H9 (cell line): ENCODE results near the gene TTC24. TPM values are rescaled to one million over a fixed set of nuclear protein-coding genes. Genes with fewer than 3 reads are reported as not detected.

ENCODE experiments used
- DNase-seq: peaks from one replicate; pipeline ENCODE4 v3.0.0-alpha.2; 2017
- H2AFZ ChIP-seq: one replicate; pipeline ENCODE4 v1.6.1; 2013; ENCODE audit warnings: mild to moderate bottlenecking, low read length, control low read depth, moderate library complexity
- H2AK5ac ChIP-seq: 2 replicates; pipeline ENCODE4 v1.6.1; 2013; ENCODE audit warnings: low read length, control low read depth, mixed read lengths; ENCODE audit not compliant: insufficient read length
- H2BK120ac ChIP-seq: one replicate; pipeline ENCODE4 v1.6.1; 2013; ENCODE audit warnings: low read depth, mild to moderate bottlenecking, low read length, control low read depth, inconsistent platforms; ENCODE audit not compliant: poor library complexity, severe bottlenecking
- H2BK12ac ChIP-seq: 2 replicates; pipeline ENCODE4 v1.6.1; 2013; ENCODE audit warnings: low read length, control low read depth, mixed read lengths, low read depth; ENCODE audit not compliant: insufficient read length
- H2BK15ac ChIP-seq: 2 replicates; pipeline ENCODE4 v1.6.1; 2013; ENCODE audit warnings: low read depth, low read length, control low read depth
- H2BK20ac ChIP-seq: one replicate; pipeline ENCODE4 v1.6.1; 2013; ENCODE audit warnings: low read depth, mild to moderate bottlenecking, low read length, control low read depth, inconsistent platforms; ENCODE audit not compliant: poor library complexity, severe bottlenecking
- H2BK5ac ChIP-seq: 2 replicates; pipeline ENCODE4 v1.6.1; 2013; ENCODE audit warnings: low read length, control low read depth, mixed read lengths; ENCODE audit not compliant: insufficient read length
- H3K14ac ChIP-seq: 2 replicates; pipeline ENCODE4 v1.6.1; 2013; ENCODE audit warnings: low read length, control low read depth; ENCODE audit not compliant: insufficient read depth
- H3K18ac ChIP-seq: 2 replicates; pipeline ENCODE4 v1.6.1; 2013; ENCODE audit warnings: low read depth, mild to moderate bottlenecking, mixed read lengths, low read length, control low read depth; ENCODE audit not compliant: insufficient read length
- H3K23ac ChIP-seq: 2 replicates; pipeline ENCODE4 v1.6.1; 2013; ENCODE audit warnings: low read length, control low read depth, mixed read lengths, low read depth; ENCODE audit not compliant: insufficient read length
- H3K23me2 ChIP-seq: 2 replicates; pipeline ENCODE4 v1.6.1; 2013; ENCODE audit warnings: low read depth, mild to moderate bottlenecking, mixed read lengths, low read length, control low read depth; ENCODE audit not compliant: insufficient read length, poor library complexity, severe bottlenecking
- H3K27ac ChIP-seq: 2 replicates; pipeline ENCODE4 v1.5.1; 2013; ENCODE audit warnings: low read length, control low read depth, mixed read lengths, low read depth; ENCODE audit not compliant: insufficient read length
- H3K27me3 ChIP-seq: 2 replicates; pipeline ENCODE4 v1.6.1; 2013; ENCODE audit warnings: low read length, control low read depth, inconsistent platforms; ENCODE audit not compliant: insufficient read depth
- H3K4ac ChIP-seq: 2 replicates; pipeline ENCODE4 v1.6.1; 2013; ENCODE audit warnings: low read depth, mild to moderate bottlenecking, control low read depth, inconsistent platforms, low read length, moderate library complexity
- H3K4me1 ChIP-seq: 2 replicates; pipeline ENCODE4 v1.6.1; 2013; ENCODE audit warnings: low read length, control low read depth, inconsistent platforms; ENCODE audit not compliant: insufficient read depth
- H3K4me2 ChIP-seq: 2 replicates; pipeline ENCODE4 v1.6.1; 2013; ENCODE audit warnings: low read length, control low read depth, mixed read lengths; ENCODE audit not compliant: insufficient read length, insufficient read depth
- H3K56ac ChIP-seq: 2 replicates; pipeline ENCODE4 v1.6.1; 2013; ENCODE audit warnings: low read depth, mild to moderate bottlenecking, mixed read lengths, low read length, control low read depth; ENCODE audit not compliant: insufficient read length
- H3K79me1 ChIP-seq: 2 replicates; pipeline ENCODE4 v1.6.1; 2013; ENCODE audit warnings: low read depth, mild to moderate bottlenecking, moderate library complexity, low read length, control low read depth, inconsistent platforms; ENCODE audit not compliant: insufficient read depth, poor library complexity, severe bottlenecking
- H3K79me2 ChIP-seq: 2 replicates; pipeline ENCODE4 v1.6.1; 2013; ENCODE audit warnings: low read length, control low read depth, inconsistent platforms; ENCODE audit not compliant: insufficient read depth
- H3K9ac ChIP-seq: 2 replicates; pipeline ENCODE4 v1.6.1; 2013; ENCODE audit warnings: low read length, control low read depth, mixed read lengths; ENCODE audit not compliant: insufficient read length; ENCODE audit errors: extremely low read depth
- H3K9me3 ChIP-seq: one replicate; pipeline ENCODE4 v1.6.1; 2013; ENCODE audit warnings: low read depth, low read length, inconsistent platforms; ENCODE audit not compliant: control insufficient read depth
- H3T11ph ChIP-seq: one replicate; pipeline ENCODE4 v1.6.1; 2013; ENCODE audit warnings: mild to moderate bottlenecking, low read length, control low read depth, inconsistent platforms
- H4K20me1 ChIP-seq: one replicate; pipeline ENCODE4 v1.6.1; 2013; ENCODE audit not compliant: control insufficient read depth, insufficient read length, insufficient read depth
- H4K5ac ChIP-seq: 2 replicates; pipeline ENCODE4 v1.6.1; 2013; ENCODE audit warnings: low read depth, mild to moderate bottlenecking, mixed read lengths, low read length, control low read depth; ENCODE audit not compliant: insufficient read length
- H4K8ac ChIP-seq: replicated peaks from 2 replicates; pipeline ENCODE4 v1.6.1; 2013; ENCODE audit warnings: low read length, control low read depth, mixed read lengths, low read depth; ENCODE audit not compliant: insufficient read length
- H4K91ac ChIP-seq: 2 replicates; pipeline ENCODE4 v1.6.1; 2013; ENCODE audit warnings: low read depth, mild to moderate bottlenecking, moderate library complexity, mixed read lengths, low read length, control low read depth; ENCODE audit not compliant: insufficient read length
- H3K27ac Mint-ChIP-seq, 3 experiments: 2 replicates in 2 of 3; 3 replicates in 1 of 3; pipeline ENCODE4 v1.8.0; 2020 to 2021; ENCODE audit warnings: mixed read lengths in 3 of 3, mild to moderate bottlenecking in 1 of 3, moderate library complexity in 1 of 3
- H3K27me3 Mint-ChIP-seq: 2 replicates; pipeline ENCODE4 v1.8.0; 2021; ENCODE audit warnings: low read depth, mild to moderate bottlenecking, moderate library complexity, mixed read lengths
- H3K36me3 Mint-ChIP-seq, 3 experiments: 2 replicates in 2 of 3; 3 replicates in 1 of 3; pipeline ENCODE4 v1.8.0; 2020 to 2021; ENCODE audit warnings: low read depth in 3 of 3, mixed read lengths in 3 of 3; ENCODE audit not compliant: insufficient read depth in 1 of 3
- H3K4me1 Mint-ChIP-seq, 2 experiments: 2 replicates each; pipeline ENCODE4 v1.8.0; 2020; ENCODE audit warnings: mixed read lengths in 2 of 2
- H3K4me3 Mint-ChIP-seq, 2 experiments: 2 replicates in 1 of 2; 3 replicates in 1 of 2; pipeline ENCODE4 v1.8.0; 2020 to 2021; ENCODE audit warnings: mild to moderate bottlenecking in 2 of 2, mixed read lengths in 2 of 2, moderate library complexity in 1 of 2
- H3K9me3 Mint-ChIP-seq, 2 experiments: 2 replicates in 1 of 2; 3 replicates in 1 of 2; pipeline ENCODE4 v1.8.0; 2020; ENCODE audit warnings: mild to moderate bottlenecking in 2 of 2, mixed read lengths in 2 of 2, moderate library complexity in 1 of 2
- WGBS: extraction: QIAGEN DNeasy Blood & Tissue Kit; methylation state at CpG from one replicate; pipeline ENCODE4 v1.1.7; 2013; ENCODE audit warnings: missing lambda C conversion rate, low lambda C conversion rate, mixed read lengths; ENCODE audit not compliant: insufficient read length; ENCODE audit errors: extremely low coverage; 5-methylcytosine and 5-hydroxymethylcytosine counted together
- total RNA-seq: library from RNA; stranded (reverse); gene quantifications from 2 replicates; pipeline ENCODE4 v1.2.1, GENCODE V29; 2021
- TF ChIP-seq, protein P1 (sequence below): fragments of 200-600 bp; sonication (generic); conservative IDR thresholded peaks from 3 replicates; pipeline ENCODE4 v1.8.0; 2021; ENCODE audit warnings: antibody characterized with exemption, mild to moderate bottlenecking

The TTC24 gene
- total RNA-seq, 1 experiment from 2014 or later: 0.26 TPM

DNA sequence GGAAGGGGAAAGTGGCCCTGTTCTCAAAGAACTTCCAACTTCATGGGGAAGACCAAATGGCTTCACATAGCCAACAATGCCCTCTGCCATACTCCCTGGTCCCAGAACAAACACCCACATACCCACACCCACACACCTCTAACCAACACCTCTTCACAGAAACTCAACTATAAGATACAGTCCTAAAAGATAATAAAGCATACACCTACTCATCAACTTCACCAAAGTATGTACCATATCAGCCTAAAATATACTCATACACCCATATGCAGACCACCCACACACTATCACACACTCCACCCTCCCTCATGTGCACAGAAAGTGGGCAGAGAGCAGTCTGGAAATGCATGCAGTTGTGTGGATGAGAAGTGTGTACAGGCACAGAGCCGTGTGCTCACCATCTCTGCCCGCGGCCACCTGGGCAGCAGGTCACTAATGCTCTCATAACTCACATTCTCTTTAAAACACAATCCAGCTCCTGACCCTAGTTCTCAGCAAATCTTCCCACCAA, 34.9 kb upstream of the TTC24 start:
- H3K4me2 ChIP-seq: no peak overlapping the region
- no peak overlapping the region for H3K18ac ChIP-seq
- DNase-seq: no peak
- H3K23ac ChIP-seq: no peak overlapping the region
- H3K79me1 ChIP-seq: no peaks in the 10 kb centered on the region
- no peak overlapping the region for H3T11ph ChIP-seq
- peaks cover 10 to 45% (median 43%) of the 10 kb centered on the region in 3 experiments for H3K36me3 Mint-ChIP-seq
- WGBS: no CpG with 5 or more reads among the region's 3 CpGs
- H4K20me1 ChIP-seq: no peaks in the 10 kb centered on the region
- 0 out of 7 replicates have a peak overlapping the region, but pooled peaks of 1 of the 3 experiments have one; percentile 27 for H3K27ac Mint-ChIP-seq
- no peaks in the 10 kb centered on the region for H3K4me1 ChIP-seq
- no peak overlapping the region for H4K8ac ChIP-seq
- no peak overlapping the region for H2BK20ac ChIP-seq
- no peak overlapping the region for H3K4me3 Mint-ChIP-seq
- H3K4me1 Mint-ChIP-seq: no peaks in the 10 kb centered on the region
- no peaks in the 10 kb centered on the region for H3K9me3 ChIP-seq
- no peaks in the 10 kb centered on the region for H3K27me3 ChIP-seq
- H3K14ac ChIP-seq: no peak overlapping the region
- H3K4ac ChIP-seq: no peak overlapping the region
- H3K79me2 ChIP-seq: no peaks in the 10 kb centered on the region
- H2AK5ac ChIP-seq: no peak overlapping the region
- H2BK5ac ChIP-seq: no peak overlapping the region
- TF ChIP-seq, protein P1, sequence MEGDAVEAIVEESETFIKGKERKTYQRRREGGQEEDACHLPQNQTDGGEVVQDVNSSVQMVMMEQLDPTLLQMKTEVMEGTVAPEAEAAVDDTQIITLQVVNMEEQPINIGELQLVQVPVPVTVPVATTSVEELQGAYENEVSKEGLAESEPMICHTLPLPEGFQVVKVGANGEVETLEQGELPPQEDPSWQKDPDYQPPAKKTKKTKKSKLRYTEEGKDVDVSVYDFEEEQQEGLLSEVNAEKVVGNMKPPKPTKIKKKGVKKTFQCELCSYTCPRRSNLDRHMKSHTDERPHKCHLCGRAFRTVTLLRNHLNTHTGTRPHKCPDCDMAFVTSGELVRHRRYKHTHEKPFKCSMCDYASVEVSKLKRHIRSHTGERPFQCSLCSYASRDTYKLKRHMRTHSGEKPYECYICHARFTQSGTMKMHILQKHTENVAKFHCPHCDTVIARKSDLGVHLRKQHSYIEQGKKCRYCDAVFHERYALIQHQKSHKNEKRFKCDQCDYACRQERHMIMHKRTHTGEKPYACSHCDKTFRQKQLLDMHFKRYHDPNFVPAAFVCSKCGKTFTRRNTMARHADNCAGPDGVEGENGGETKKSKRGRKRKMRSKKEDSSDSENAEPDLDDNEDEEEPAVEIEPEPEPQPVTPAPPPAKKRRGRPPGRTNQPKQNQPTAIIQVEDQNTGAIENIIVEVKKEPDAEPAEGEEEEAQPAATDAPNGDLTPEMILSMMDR: no peak
- no peak overlapping the region for H3K56ac ChIP-seq
- H3K23me2 ChIP-seq: no peaks in the 10 kb centered on the region
- no peak overlapping the region for H3K9ac ChIP-seq
- no peak overlapping the region for H2BK120ac ChIP-seq
- H3K9me3 Mint-ChIP-seq: no peaks in the 10 kb centered on the region
- no peak overlapping the region for H2BK12ac ChIP-seq
- no peak overlapping the region for H2AFZ ChIP-seq
- no peak overlapping the region for H2BK15ac ChIP-seq
- no peak overlapping the region for H3K27ac ChIP-seq
- H4K91ac ChIP-seq: no peak overlapping the region
- no peak overlapping the region for H4K5ac ChIP-seq
- no peaks in the 10 kb centered on the region for H3K27me3 Mint-ChIP-seq
